Large intestine (tissue), 3 donors: Measurements from ENCODE around the gene PDLIM7. TPM values are rescaled to one million over a fixed set of nuclear protein-coding genes. Genes with fewer than 3 reads are reported as not detected.

Source experiments
- DNase-seq, 2 donors: peaks; one replicate each; pipeline versions ENCODE4 v3.0.0 to v3.0.0-alpha.2; 2013
- H3K27ac ChIP-seq: one replicate; pipeline ENCODE4 v1.5.1; 2013; ENCODE audit warnings: low read length
- H3K27me3 ChIP-seq: 2 replicates; pipeline ENCODE4 v1.6.1; 2013; ENCODE audit warnings: low read length; ENCODE audit not compliant: control insufficient read depth, insufficient read depth
- H3K36me3 ChIP-seq: 2 replicates; pipeline ENCODE4 v1.6.1; 2013; ENCODE audit warnings: low read length; ENCODE audit not compliant: control insufficient read depth, insufficient read depth
- H3K4me1 ChIP-seq: one replicate; pipeline ENCODE4 v1.6.1; 2013; ENCODE audit warnings: low read length; ENCODE audit not compliant: control insufficient read depth, insufficient read depth
- H3K4me3 ChIP-seq: one replicate; pipeline ENCODE4 v1.5.1; 2013; ENCODE audit warnings: low read length
- H3K9me3 ChIP-seq: one replicate; pipeline ENCODE4 v1.6.1; 2013; ENCODE audit warnings: mild to moderate bottlenecking, low read depth, low read length, moderate library complexity; ENCODE audit not compliant: control insufficient read depth
- WGBS: methylation state at CpG from one replicate; pipeline ENCODE4 v1.1.5; 2013; ENCODE audit warnings: low lambda C conversion rate; ENCODE audit not compliant: insufficient coverage; 5-methylcytosine and 5-hydroxymethylcytosine counted together
- polyA plus RNA-seq: library from polyadenylated mRNA; unstranded; fragments of 120-200 nt; gene quantifications from one replicate; pipeline ENCODE4 v1.2.1, GENCODE V29; 2013

Gene PDLIM7
- polyA plus RNA-seq, 1 donor = 118 TPM

GRCh38 chr5:177472460-177473442 is 24.7 kb downstream of the PDLIM7 start:
- peaks cover 23% of the 10 kb centered on the region for H3K27me3 ChIP-seq
- H3K9me3 ChIP-seq = no peaks in the 10 kb centered on the region
- H3K36me3 ChIP-seq = peaks cover 9% of the 10 kb centered on the region
- no CpG with 5 or more reads among the region's 93 CpGs for WGBS
- peak in 1 of 2 donors; percentile 45 for DNase-seq
- peaks cover 9% of the 10 kb centered on the region for H3K4me1 ChIP-seq
- H3K4me3 ChIP-seq = peak overlapping the region; percentile 62
- peak overlapping the region; percentile 29 for H3K27ac ChIP-seq

- no peak overlapping the region for H3K27ac ChIP-seq
- peaks cover 14% of the 10 kb centered on the region for H3K36me3 ChIP-seq
- peaks cover 23% of the 10 kb centered on the region for H3K27me3 ChIP-seq
- H3K9me3 ChIP-seq = peaks cover 2% of the 10 kb centered on the region
- H3K4me3 ChIP-seq = peak overlapping the region; percentile 62
- no peak for DNase-seq
- no CpG with 5 or more reads among the region's 14 CpGs for WGBS
- H3K4me1 ChIP-seq = peaks cover 9% of the 10 kb centered on the region
Observed at GRCh38 chr5:177471610-177472356, 25.6 kb downstream of the PDLIM7 start.

- no CpG with 5 or more reads among the region's 10 CpGs for WGBS
- no peak for DNase-seq
- peaks cover 23% of the 10 kb centered on the region for H3K27me3 ChIP-seq
- H3K9me3 ChIP-seq = peaks cover 4% of the 10 kb centered on the region
- no peak overlapping the region for H3K27ac ChIP-seq
- H3K4me3 ChIP-seq = no peak overlapping the region
- H3K36me3 ChIP-seq = peaks cover 22% of the 10 kb centered on the region
- peaks cover 9% of the 10 kb centered on the region for H3K4me1 ChIP-seq
Observed at GRCh38 chr5:177470759-177471536, 26.5 kb downstream of the PDLIM7 start.

DNA sequence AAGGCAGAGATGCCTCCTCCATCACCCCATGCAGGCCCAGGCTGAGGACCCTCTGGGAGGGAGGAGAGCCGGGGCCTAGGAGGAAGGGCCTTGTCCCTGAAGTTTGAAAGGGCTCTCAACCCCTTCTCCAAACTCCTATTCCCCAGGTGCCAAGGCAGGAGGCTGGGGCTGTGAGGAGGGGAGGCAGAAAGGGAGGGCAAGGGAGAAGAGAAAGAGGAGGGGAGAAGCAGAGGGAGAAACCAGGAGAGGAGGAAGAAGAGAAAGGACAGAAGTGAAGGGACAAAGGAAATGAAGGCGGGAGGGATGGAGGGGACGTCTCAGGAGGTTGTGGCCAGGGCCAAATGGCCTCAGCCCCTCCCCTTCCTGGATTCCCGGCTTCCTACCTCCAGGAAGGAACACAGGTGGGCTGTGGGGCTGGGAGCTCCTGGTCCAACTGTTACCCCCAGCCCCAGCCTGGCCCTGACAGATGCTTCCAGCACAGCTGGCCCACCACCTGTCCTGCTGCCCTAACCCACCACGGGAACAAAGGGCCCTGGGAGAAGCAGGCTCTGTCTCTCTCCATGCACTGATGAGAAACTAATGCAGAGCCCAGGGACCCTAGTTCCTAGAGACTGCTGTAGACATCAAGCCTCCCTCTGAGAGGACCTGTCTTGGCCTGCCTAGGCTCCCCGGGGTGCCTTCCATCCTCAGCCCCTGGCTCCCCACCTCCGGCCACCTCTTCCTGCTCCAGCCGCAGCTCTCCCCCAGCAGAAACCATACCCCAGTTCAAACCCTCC is 27.5 kb downstream of the PDLIM7 start:
- peaks cover 9% of the 10 kb centered on the region for H3K4me1 ChIP-seq
- H3K27ac ChIP-seq = no peak overlapping the region

DNA sequence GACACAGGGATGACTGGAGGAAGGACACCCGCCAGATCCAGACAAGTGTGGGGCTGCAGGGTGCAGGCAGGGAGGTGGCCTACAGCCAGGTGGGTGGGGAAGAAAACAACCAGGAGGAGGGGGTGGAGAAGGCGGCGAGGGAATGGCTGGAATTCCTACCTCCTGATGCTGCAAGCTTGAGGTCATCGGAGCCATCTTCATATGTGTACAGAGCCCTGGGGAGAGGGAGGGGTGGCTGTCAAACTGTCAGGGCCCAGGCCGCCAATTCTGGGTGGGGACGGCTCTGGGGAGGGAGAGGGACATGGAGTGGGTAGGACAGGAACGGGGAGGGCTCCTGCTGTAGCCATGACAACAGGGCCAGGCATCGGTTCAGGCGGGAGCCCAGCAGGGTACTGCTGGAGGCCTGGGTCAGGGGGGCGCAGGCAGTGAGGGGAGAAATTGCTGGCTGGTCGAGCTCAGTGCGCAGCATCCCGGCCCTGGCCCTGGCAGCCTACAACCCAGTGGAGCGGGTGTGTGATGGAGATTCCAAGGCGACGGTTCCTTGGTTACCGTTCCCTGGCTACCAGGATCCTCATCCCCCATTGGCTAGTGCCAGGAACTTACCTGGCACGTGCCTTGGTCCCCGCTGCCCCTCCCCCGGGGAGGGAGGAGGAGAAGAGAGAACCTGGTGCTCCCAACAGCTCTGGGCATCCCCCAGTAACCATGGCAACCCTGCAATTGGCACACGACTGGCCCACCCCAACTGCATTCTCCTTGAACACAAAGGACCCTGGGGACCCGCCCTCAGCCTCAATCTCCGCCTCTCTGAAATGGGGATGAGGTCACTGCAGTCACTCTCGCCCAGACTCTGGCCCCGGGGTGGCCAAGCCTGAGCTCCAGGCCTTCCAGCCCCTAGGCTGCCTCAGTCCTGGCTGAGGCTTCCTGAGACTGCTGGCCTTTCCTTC is 28.4 kb downstream of the PDLIM7 start:
- no peak for DNase-seq
- no CpG with 5 or more reads among the region's 25 CpGs for WGBS
- Histone ChIP-seq H3K27ac (no peak overlapping the region), H3K27me3 (peaks cover 14% of the 10 kb centered on the region), H3K4me3 (no peak overlapping the region), H3K36me3 (peaks cover 27% of the 10 kb centered on the region), H3K9me3 (peaks cover 4% of the 10 kb centered on the region), H3K4me1 (peaks cover 9% of the 10 kb centered on the region)

More for the DNA sequence above, 27.5 kb downstream of the PDLIM7 start:
- H3K4me3 ChIP-seq = no peak overlapping the region
- peaks cover 23% of the 10 kb centered on the region for H3K27me3 ChIP-seq
- DNase-seq = no peak
- H3K9me3 ChIP-seq = peaks cover 4% of the 10 kb centered on the region
- 86% methylated on average over 1 of the region's 8 CpGs for WGBS
- H3K36me3 ChIP-seq = peaks cover 27% of the 10 kb centered on the region

- no peak for DNase-seq
- Histone ChIP-seq H3K9me3 (peaks cover 4% of the 10 kb centered on the region), H3K4me1 (peaks cover 9% of the 10 kb centered on the region), H3K27me3 (peaks cover 13% of the 10 kb centered on the region), H3K36me3 (peaks cover 30% of the 10 kb centered on the region), H3K27ac (no peak overlapping the region), H3K4me3 (no peak overlapping the region)
- no CpG with 5 or more reads among the region's 2 CpGs for WGBS
Observed at GRCh38 chr5:177468329-177468684, 29.1 kb downstream of the PDLIM7 start.

DNA sequence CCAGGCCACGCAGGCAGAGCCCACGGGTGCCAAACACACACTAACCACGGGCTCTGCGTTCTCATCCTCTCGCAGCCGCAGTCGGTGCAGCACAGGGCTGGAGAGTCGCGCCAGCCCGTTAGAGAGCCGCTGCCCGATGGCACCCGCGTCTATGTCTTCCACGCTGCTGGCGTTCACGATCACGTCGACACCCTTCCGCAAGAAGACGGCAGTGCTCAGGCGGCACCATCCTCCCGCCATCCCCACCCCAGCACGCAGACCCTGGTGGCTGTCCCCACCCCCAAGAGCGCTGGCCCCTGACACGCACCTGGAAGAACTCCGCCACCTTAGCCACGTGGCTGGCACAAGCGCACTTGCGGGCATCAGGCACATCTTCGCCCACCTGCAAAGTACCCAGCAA is 30.0 kb downstream of the PDLIM7 start:
- no peak for DNase-seq
- no peak overlapping the region for H3K27ac ChIP-seq
- peaks cover 4% of the 10 kb centered on the region for H3K9me3 ChIP-seq
- peaks cover 30% of the 10 kb centered on the region for H3K36me3 ChIP-seq
- peaks cover 7% of the 10 kb centered on the region for H3K4me1 ChIP-seq
- H3K27me3 ChIP-seq = peaks cover 11% of the 10 kb centered on the region
- H3K4me3 ChIP-seq = no peak overlapping the region
- WGBS = no CpG with 5 or more reads among the region's 31 CpGs

DNA sequence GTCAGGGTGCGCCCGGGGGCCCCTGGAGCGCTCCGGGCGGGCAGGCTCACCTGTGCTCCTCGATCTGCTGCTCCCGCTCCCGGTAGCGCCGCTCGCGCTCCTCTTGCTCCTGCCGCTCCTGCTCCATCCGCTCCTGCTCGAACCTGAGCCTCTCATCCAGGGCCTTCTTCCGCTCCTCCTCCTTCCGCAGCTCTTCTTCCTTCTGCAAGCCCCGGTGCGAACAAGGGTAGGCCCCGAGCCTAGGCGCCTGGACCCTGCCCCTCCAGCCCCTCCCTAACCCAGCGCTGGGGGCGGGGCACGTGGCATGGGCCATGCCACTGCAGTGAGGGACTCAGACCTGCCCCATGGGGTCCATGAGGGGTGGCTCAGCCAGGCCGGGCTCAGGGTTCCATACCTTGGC is 30.5 kb downstream of the PDLIM7 start:
- Histone ChIP-seq H3K9me3 (peaks cover 4% of the 10 kb centered on the region), H3K36me3 (peaks cover 30% of the 10 kb centered on the region), H3K27me3 (peaks cover 5% of the 10 kb centered on the region), H3K4me1 (peaks cover 1% of the 10 kb centered on the region), H3K27ac (no peak overlapping the region), H3K4me3 (no peak overlapping the region)
- WGBS = 93% methylated on average over 2 of the region's 25 CpGs
- DNase-seq = no peak

DNA sequence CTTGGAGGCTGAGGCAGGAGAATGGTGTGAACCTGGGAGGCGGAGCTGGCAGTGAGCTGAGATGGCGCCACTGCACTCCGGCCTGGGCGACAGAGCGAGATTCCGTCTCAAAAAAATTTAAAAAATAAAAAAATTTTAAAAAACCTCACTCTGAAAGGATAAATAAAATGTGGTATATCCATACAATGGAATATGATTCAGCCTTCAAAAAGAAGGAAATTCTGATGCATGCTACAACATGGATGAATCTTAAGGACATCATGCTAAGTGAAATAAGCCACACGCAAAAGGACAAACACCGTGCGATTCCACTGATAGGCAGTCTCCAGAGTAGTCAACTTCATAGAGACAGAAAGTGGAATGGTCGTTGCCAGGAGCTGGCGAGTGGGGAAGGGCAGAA is 32.4 kb downstream of the PDLIM7 start:
- Histone ChIP-seq H3K27ac (no peak overlapping the region), H3K4me3 (no peak overlapping the region), H3K9me3 (peaks cover 4% of the 10 kb centered on the region), H3K36me3 (peaks cover 31% of the 10 kb centered on the region), H3K4me1 (no peaks in the 10 kb centered on the region), H3K27me3 (no peaks in the 10 kb centered on the region)
- DNase-seq = no peak
- WGBS = 100% methylated on average over 1 of the region's 11 CpGs
